Thoracic aorta (tissue), 2 donors: ENCODE measurements around the gene CEP20. TPM values are rescaled to one million over a fixed set of nuclear protein-coding genes. Genes with fewer than 3 reads are reported as not detected.

ENCODE experiments used
- ATAC-seq: fragments of 150-250 bp; one replicate; pipeline ENCODE4 v1.8.0; 2017; ENCODE audit warnings: low read depth; ENCODE audit not compliant: insufficient number of reproducible peaks, low FRiP score
- DNase-seq: peaks from one replicate; pipeline ENCODE4 v3.0.0-alpha.2; 2020; ENCODE audit warnings: low spot score
- H3K27ac ChIP-seq, 2 donors: fragments of 200-600 bp; sonication (generic); 1 replicate in 1 of 2; 2 replicates in 1 of 2; pipeline ENCODE4 v1.5.1; 2016; ENCODE audit warnings: mild to moderate bottlenecking in 2 of 2, moderate library complexity in 2 of 2
- H3K27me3 ChIP-seq: fragments of 200-600 bp; sonication (generic); replicated peaks from 2 replicates; pipeline ENCODE4 v1.6.0; 2016; ENCODE audit warnings: mild to moderate bottlenecking; ENCODE audit not compliant: insufficient read depth
- H3K36me3 ChIP-seq: fragments of 200-600 bp; sonication (generic); one replicate; pipeline ENCODE4 v1.5.1; 2016
- H3K4me1 ChIP-seq, 2 donors: fragments of 200-600 bp; sonication (generic); 1 replicate in 1 of 2; 2 replicates in 1 of 2; pipeline versions ENCODE4 v1.5.1 to v1.6.0; 2016; ENCODE audit warnings: low read depth in 2 of 2, mild to moderate bottlenecking in 1 of 2; ENCODE audit not compliant: control insufficient read depth in 1 of 2
- H3K4me3 ChIP-seq: fragments of 200-600 bp; sonication (generic); 2 replicates; pipeline ENCODE4 v1.5.1; 2016; ENCODE audit warnings: mild to moderate bottlenecking
- H3K9me3 ChIP-seq: fragments of 200-600 bp; sonication (generic); 2 replicates; pipeline ENCODE4 v1.5.1; 2016
- total RNA-seq, 2 donors: library from RNA; depleted of rRNA; stranded (reverse); fragments of >200 nt; gene quantifications; one replicate each; pipeline versions ENCODE4 v1.1.0 to v1.2.3, GENCODE V29; 2016
- TF ChIP-seq, protein P1 (sequence below): fragments of 200-600 bp; sonication (generic); IDR thresholded peaks from one replicate; pipeline ENCODE4 v1.5.1; 2019; ENCODE audit warnings: antibody characterized with exemption

The CEP20 gene
- total RNA-seq, 2 donors from 2014 or later: 14.9 to 29.1 TPM

DNA sequence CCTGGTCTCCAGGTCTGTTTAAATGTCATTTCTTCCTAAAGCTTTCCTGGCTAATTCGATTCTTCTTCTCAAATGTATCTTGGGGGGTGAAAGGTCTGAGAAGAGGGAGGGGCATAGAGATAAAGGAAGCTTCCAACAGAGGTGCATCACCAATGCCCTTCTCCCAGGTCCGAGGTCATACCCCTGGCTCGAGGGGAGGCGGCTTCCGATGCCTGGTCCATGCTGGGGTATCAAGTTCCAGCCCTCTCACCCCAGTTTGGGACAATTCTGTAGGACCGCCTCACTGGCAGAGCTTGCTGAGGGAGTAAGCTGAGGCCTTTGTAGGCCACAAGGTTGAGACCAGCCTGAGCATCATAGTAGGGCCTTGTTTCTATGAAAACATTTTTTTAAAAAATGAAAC, 10.3 kb upstream of the CEP20 start:
- no peak for ATAC-seq
- no peak for DNase-seq
- no peaks in the 10 kb centered on the region for H3K36me3 ChIP-seq
- H3K27ac ChIP-seq: no peak overlapping the region
- no peaks in the 10 kb centered on the region for H3K27me3 ChIP-seq
- H3K4me3 ChIP-seq: no peak overlapping the region
- H3K4me1 ChIP-seq: no peaks in the 10 kb centered on the region
- TF ChIP-seq, protein P1, sequence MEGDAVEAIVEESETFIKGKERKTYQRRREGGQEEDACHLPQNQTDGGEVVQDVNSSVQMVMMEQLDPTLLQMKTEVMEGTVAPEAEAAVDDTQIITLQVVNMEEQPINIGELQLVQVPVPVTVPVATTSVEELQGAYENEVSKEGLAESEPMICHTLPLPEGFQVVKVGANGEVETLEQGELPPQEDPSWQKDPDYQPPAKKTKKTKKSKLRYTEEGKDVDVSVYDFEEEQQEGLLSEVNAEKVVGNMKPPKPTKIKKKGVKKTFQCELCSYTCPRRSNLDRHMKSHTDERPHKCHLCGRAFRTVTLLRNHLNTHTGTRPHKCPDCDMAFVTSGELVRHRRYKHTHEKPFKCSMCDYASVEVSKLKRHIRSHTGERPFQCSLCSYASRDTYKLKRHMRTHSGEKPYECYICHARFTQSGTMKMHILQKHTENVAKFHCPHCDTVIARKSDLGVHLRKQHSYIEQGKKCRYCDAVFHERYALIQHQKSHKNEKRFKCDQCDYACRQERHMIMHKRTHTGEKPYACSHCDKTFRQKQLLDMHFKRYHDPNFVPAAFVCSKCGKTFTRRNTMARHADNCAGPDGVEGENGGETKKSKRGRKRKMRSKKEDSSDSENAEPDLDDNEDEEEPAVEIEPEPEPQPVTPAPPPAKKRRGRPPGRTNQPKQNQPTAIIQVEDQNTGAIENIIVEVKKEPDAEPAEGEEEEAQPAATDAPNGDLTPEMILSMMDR: no peak
- H3K9me3 ChIP-seq: no peaks in the 10 kb centered on the region

DNA sequence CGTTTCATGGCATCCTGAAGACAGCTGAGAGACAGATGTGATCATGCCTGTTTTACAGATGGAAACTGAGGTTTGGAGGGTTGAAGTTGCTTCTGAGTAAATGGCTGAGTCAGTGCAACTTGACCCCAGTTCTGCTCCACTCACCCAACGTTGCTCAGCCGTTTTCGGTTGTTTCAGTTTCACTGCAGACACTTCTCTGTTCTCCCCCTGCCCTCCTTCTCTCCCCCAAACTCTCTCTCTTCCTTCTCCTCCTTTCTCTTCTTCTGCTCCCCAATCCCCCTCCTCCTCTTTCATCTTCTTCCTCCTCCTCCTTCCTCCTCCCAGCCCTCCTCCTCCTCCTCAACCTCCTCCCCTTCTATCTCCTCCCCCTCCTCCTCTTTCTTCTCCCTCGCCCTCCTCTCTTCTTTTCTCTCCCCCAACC, 9.4 kb upstream of the CEP20 start:
- DNase-seq (no peak), ATAC-seq (no peak)
- no peaks in the 10 kb centered on the region for H3K36me3 ChIP-seq
- H3K4me3 ChIP-seq: no peak overlapping the region
- no peak overlapping the region for H3K27ac ChIP-seq
- H3K9me3 ChIP-seq: no peaks in the 10 kb centered on the region
- no peaks in the 10 kb centered on the region for H3K27me3 ChIP-seq
- TF ChIP-seq, protein P1: no peak
- no peaks in the 10 kb centered on the region for H3K4me1 ChIP-seq

DNA sequence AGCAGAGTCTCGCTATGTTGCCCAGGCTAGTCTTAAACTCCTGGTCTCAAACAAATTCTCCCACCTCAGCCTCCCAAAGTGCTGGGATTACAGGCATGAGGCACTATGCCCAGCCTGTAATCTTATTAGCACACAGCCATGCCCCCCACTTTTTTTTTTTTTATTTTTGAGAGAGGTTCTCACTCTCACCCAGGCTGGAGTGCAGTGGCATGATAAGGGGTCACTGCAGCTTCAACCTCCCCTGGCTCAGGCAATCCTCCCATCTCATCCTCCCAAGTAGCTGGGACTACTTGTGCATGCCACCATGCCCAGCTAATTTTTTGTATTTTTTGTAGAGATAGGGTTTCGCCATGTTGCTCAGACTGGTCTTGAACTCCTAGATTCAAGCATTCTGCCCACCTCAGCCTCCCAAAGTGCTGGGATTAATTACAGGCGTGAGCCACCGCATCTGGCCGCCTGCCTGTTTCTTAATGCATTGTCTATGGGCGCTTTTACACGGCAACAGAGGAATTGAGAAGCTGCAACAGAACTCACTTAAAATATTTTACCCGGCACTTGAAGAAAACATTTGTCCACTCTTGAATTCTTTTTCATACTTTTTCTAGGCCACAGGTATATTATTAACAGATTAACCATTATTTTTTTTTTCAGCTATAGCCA, 8.8 kb upstream of the CEP20 start:
- ATAC-seq (no peak), DNase-seq (no peak)

DNA sequence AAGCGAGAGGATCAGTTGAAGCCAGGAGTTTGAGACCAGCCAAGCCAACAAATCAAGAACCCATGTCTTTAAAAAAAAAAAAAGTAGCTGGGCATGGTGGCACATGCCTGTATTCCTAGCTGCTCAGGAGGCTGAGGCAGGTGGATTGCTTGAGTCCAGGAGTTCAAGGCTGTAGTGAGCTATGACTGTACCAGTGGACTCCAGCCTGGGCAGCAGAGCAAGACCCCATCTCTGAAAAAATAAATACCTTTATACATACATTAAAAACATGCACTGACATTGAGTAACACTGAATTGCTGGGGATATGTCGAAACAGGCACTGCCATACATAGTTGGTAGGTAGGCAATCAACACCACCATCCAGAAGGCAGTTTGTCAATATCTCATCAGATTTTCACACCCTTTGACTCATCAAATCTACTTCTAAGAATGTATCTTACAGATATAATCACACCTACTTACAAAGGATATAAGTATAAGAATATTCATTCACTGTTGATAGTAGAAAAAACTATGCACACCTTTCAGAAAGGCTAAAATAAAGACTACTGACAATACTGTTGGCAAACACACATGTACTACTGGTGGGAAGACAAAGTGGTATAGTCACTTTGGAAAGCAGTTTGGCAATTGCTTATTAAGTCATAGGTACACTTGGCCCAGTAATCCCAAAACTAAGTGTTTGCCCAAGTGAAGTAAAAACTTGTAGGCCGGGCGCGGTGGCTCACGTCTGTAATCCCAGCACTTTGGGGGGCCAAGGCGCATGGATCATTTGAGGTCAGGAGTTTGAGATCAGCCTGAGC, 6.4 kb upstream of the CEP20 start:
- Histone ChIP-seq H3K27me3 (no peaks in the 10 kb centered on the region), H3K27ac (no peak overlapping the region), H3K4me1 (no peaks in the 10 kb centered on the region), H3K4me3 (no peak overlapping the region), H3K36me3 (no peaks in the 10 kb centered on the region), H3K9me3 (no peaks in the 10 kb centered on the region)
- no peak for DNase-seq
- TF ChIP-seq, protein P1: no peak
- no peak for ATAC-seq

More for the DNA sequence above, 8.8 kb upstream of the CEP20 start:
- Histone ChIP-seq H3K27me3 (no peaks in the 10 kb centered on the region), H3K27ac (no peak overlapping the region), H3K4me3 (no peak overlapping the region), H3K36me3 (no peaks in the 10 kb centered on the region), H3K9me3 (no peaks in the 10 kb centered on the region), H3K4me1 (no peaks in the 10 kb centered on the region)
- TF ChIP-seq, protein P1: no peak

DNA sequence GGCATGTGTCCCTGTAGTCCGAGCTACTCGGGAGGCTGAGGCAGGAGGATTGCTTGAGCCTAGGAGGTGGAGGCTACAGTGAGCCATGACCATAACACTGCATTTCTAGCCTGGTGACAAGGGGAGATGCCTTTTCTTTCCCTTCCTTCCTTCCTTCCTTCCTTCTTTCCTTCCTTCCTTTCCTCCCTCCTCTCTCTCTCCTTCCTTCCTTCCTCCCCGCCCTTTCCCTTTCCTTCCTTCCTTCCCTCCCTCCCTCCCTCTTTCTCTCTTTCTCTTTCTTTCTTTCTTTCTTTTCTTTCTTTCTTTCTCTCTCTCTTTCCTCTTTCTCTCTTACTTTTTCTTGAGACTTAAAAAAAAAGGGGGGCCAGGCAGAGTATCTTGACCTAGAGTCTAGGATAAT, 3.1 kb upstream of the CEP20 start:
- H3K9me3 ChIP-seq: no peaks in the 10 kb centered on the region
- no peak overlapping the region for H3K4me3 ChIP-seq
- TF ChIP-seq, protein P1: no peak
- H3K36me3 ChIP-seq: no peaks in the 10 kb centered on the region
- H3K27ac ChIP-seq: no peak overlapping the region
- H3K4me1 ChIP-seq: peaks cover 11 to 13% of the 10 kb centered on the region in 2 donors
- ATAC-seq (no peak), DNase-seq (no peak)
- no peaks in the 10 kb centered on the region for H3K27me3 ChIP-seq
